CD4-positive, alpha-beta T cell treated with Interferon alpha-2 for 1 hour (primary cell): ENCODE results near the gene LPCAT3.

Experiments
- DNase-seq, 2 donors: peaks; one replicate each; pipeline ENCODE4 v3.0.0-alpha.2; 2020 to 2022

The LPCAT3 gene

GRCh38 chr12:6950811-6951540 is 67.3 kb downstream of the LPCAT3 start, which contains the start of gene PTPN6:
Gene PTPN6 (plus strand): TSS chr12:6951356. CDS start chr12:6951513, 157 bp downstream.
- peak; percentile 72 to 73 for DNase-seq

- peak; percentile 41 to 62 for DNase-seq
Measured at GRCh38 chr12:6950401-6950801, 67.9 kb downstream of the LPCAT3 start.

- DNase-seq, result peak; percentile 52 to 67
Measured at GRCh38 chr12:6948873-6949594, 69.2 kb downstream of the LPCAT3 start.

GRCh38 chr12:6947615-6948014 is 70.7 kb downstream of the LPCAT3 start:
- no peak for DNase-seq

- DNase-seq, result no peak
Measured at GRCh38 chr12:6946920-6947374, 71.3 kb downstream of the LPCAT3 start.

- peak; percentile 59 to 80 for DNase-seq
Measured at GRCh38 chr12:6946033-6946919, 72.0 kb downstream of the LPCAT3 start.

- DNase-seq, result no peak
Measured at GRCh38 chr12:6945613-6946012, 72.7 kb downstream of the LPCAT3 start.

GRCh38 chr12:6944381-6945186 is 73.7 kb downstream of the LPCAT3 start:
- DNase-seq, result peak; percentile 88 to 91

GRCh38 chr12:6943722-6944380 is 74.4 kb downstream of the LPCAT3 start, which contains the start of the genes C12orf57 and RNU7-1:
Gene C12orf57 (plus strand): TSS chr12:6944022. CDS start chr12:6944122, 100 bp downstream.
Gene RNU7-1 (plus strand): TSS chr12:6943816.
- DNase-seq, result peak; percentile 87 to 90

- peak; percentile 89 to 92 for DNase-seq
Measured at GRCh38 chr12:6943389-6943721, 74.9 kb downstream of the LPCAT3 start.

- no peak for DNase-seq
Measured at GRCh38 chr12:6942331-6942665, 76.0 kb downstream of the LPCAT3 start.

GRCh38 chr12:6941782-6942181 is 76.5 kb downstream of the LPCAT3 start:
- no peak for DNase-seq

- DNase-seq, result no peak
Measured at GRCh38 chr12:6941267-6941666, 77.0 kb downstream of the LPCAT3 start.

- no peak for DNase-seq
Measured at GRCh38 chr12:6939191-6939540, 79.1 kb downstream of the LPCAT3 start.

GRCh38 chr12:6938353-6939190 is 79.7 kb downstream of the LPCAT3 start:
- no peak for DNase-seq

GRCh38 chr12:6937481-6938352 is 80.6 kb downstream of the LPCAT3 start:
- peak; percentile 95 to 96 for DNase-seq

GRCh38 chr12:6936636-6937480 is 81.4 kb downstream of the LPCAT3 start:
- peak; percentile 31 to 63 for DNase-seq

- DNase-seq, result no peak
Measured at GRCh38 chr12:6936194-6936635, 82.1 kb downstream of the LPCAT3 start.
